GM23338 (cell line): ENCODE measurements around the gene GCAT. TPM values are rescaled to one million over a fixed set of nuclear protein-coding genes. Genes with fewer than 3 reads are reported as not detected.

ENCODE experiments used
- ATAC-seq: fragments of 200-7000 bp; cut with Tn5 transposase; 3 replicates; pipeline ENCODE4 v1.9.1; 2020
- DNase-seq: peaks from one replicate; pipeline ENCODE4 v3.0.0-alpha.2; 2015; ENCODE audit warnings: low spot score
- H2AFZ ChIP-seq: fragments of 200-600 bp; sonication (generic); 2 replicates; pipeline ENCODE4 v1.8.0; 2016; ENCODE audit warnings: antibody characterized with exemption, mild to moderate bottlenecking, moderate library complexity
- H3F3A ChIP-seq: fragments of 200-600 bp; sonication (generic); replicated peaks from 2 replicates; pipeline ENCODE4 v1.8.0; 2017; ENCODE audit warnings: antibody characterized with exemption, mixed run types, low read depth
- H3K27ac ChIP-seq: fragments of 200-600 bp; sonication (generic); 2 replicates; pipeline ENCODE4 v1.6.1; 2016; ENCODE audit warnings: low read depth
- H3K27me3 ChIP-seq: fragments of 200-600 bp; sonication (generic); 2 replicates; pipeline ENCODE4 v1.8.0; 2016; ENCODE audit warnings: mild to moderate bottlenecking, mixed run types, moderate library complexity; ENCODE audit not compliant: insufficient read depth
- H3K36me3 ChIP-seq: fragments of 200-600 bp; sonication (generic); 2 replicates; pipeline ENCODE4 v1.8.0; 2016; ENCODE audit warnings: mild to moderate bottlenecking; ENCODE audit not compliant: insufficient read depth
- H3K4me1 ChIP-seq: fragments of 200-600 bp; sonication (generic); 2 replicates; pipeline ENCODE4 v1.8.0; 2016; ENCODE audit warnings: mild to moderate bottlenecking, moderate library complexity; ENCODE audit not compliant: insufficient read depth
- H3K4me2 ChIP-seq: fragments of 200-600 bp; sonication (generic); 2 replicates; pipeline ENCODE4 v1.7.1; 2017; ENCODE audit warnings: mixed run types
- H3K4me3 ChIP-seq: fragments of 200-600 bp; sonication (generic); 2 replicates; pipeline ENCODE4 v1.6.1; 2016; ENCODE audit warnings: mixed run types
- H3K79me2 ChIP-seq: fragments of 200-600 bp; sonication (generic); replicated peaks from 2 replicates; pipeline ENCODE4 v1.8.0; 2017; ENCODE audit warnings: mild to moderate bottlenecking; ENCODE audit not compliant: insufficient read depth
- H3K9me2 ChIP-seq: fragments of 200-600 bp; sonication (generic); 2 replicates; pipeline ENCODE4 v1.8.0; 2017; ENCODE audit not compliant: insufficient read depth
- H4K20me1 ChIP-seq: fragments of 200-600 bp; sonication (generic); replicated peaks from 2 replicates; pipeline ENCODE4 v1.8.0; 2017; ENCODE audit warnings: mild to moderate bottlenecking; ENCODE audit not compliant: insufficient read depth
- H3K27ac Mint-ChIP-seq: 2 replicates; pipeline ENCODE4 v1.8.0; 2020; ENCODE audit warnings: inconsistent platforms, mild to moderate bottlenecking, moderate library complexity, mixed read lengths
- H3K27me3 Mint-ChIP-seq: 3 replicates; pipeline ENCODE4 v1.8.0; 2022; ENCODE audit warnings: low read depth, mild to moderate bottlenecking, moderate library complexity, mixed read lengths, inconsistent platforms; ENCODE audit not compliant: insufficient read depth, poor library complexity
- H3K36me3 Mint-ChIP-seq: 3 replicates; pipeline ENCODE4 v1.8.0; 2021; ENCODE audit warnings: low read depth, mild to moderate bottlenecking, inconsistent platforms, moderate library complexity, mixed read lengths
- H3K4me1 Mint-ChIP-seq: 3 replicates; pipeline ENCODE4 v1.8.0; 2020; ENCODE audit warnings: mild to moderate bottlenecking, inconsistent platforms, mixed read lengths
- H3K4me3 Mint-ChIP-seq: 3 replicates; pipeline ENCODE4 v1.8.0; 2021; ENCODE audit warnings: moderate library complexity, mild to moderate bottlenecking, inconsistent platforms, mixed read lengths
- H3K9me3 Mint-ChIP-seq: 3 replicates; pipeline ENCODE4 v1.8.0; 2020; ENCODE audit warnings: moderate library complexity, mild to moderate bottlenecking, inconsistent platforms, mixed read lengths
- CREB1 ChIP-seq: fragments of 250-450 bp; sonication (Bioruptor Pico); IDR thresholded peaks from 2 replicates; pipeline ENCODE4 v1.5.0; 2020; ENCODE audit warnings: low read depth, mild to moderate bottlenecking, moderate library complexity
- EZH2phosphoT487 ChIP-seq: fragments of 200-600 bp; sonication (generic); IDR thresholded peaks from one replicate; pipeline ENCODE4 v1.8.1; 2018; ENCODE audit warnings: antibody characterized with exemption; ENCODE audit not compliant: unreplicated experiment
- REST ChIP-seq: IDR thresholded peaks from one replicate; pipeline ENCODE4 v1.6.1; 2018; ENCODE audit warnings: antibody characterized with exemption; ENCODE audit not compliant: unreplicated experiment
- ZNF462 ChIP-seq: fragments of 250-450 bp; sonication (Bioruptor Pico); IDR thresholded peaks from 2 replicates; pipeline ENCODE4 v1.5.0; 2020; ENCODE audit warnings: mild to moderate bottlenecking, moderate library complexity
- polyA plus RNA-seq: library from polyadenylated mRNA; unstranded; fragments of >200 nt; fragmentation: Nextera tagmentation; extraction: Ambion mirVana; gene quantifications from 2 replicates; pipeline ENCODE4 v1.2.1, GENCODE V29; 2016
- total RNA-seq: library from RNA; depleted of rRNA; stranded (reverse); fragments of >200 nt; shearing (Covaris generic); gene quantifications from 2 replicates; pipeline ENCODE4 v1.2.3, GENCODE V29; 2014

Gene GCAT
- total and polyA plus RNA-seq, 2 experiments from 2014 or later: 36.8 to 61.3 TPM

DNA sequence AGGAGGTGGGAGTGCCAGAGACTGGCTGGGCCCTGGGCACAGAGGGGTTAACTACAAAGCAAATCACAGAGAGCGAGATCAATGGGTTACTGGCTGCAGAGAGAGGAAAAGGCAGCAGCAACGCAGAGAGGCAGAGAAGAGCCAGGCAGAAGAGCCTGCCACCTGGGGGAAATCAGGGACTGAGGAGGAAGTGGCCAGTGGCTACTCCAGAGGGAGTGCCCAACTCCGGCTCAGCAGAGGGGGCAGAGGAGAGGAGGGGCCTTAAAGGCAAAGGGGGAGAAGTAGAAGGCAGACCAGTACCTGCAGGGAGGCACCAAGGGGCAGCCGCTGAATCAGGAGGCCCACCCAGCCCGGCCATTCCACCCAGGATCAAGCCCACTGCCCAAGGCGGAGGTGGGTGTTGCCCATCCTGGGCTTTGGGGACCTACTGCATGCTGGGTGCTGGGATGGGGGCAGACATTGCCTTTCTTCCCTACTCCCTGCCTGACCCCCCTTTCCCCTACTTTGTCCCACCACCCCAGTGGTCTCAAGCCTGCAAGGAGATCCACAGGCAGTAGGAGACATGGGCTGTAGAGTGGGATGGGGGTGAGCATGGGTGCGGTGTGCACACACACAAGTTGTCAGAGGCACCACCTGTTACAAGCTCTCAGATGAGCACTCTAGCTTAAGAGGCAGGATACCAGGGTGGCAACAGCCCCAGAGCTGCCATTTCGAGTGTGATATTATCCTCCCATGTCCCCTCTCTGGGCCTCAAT is 14.5 kb downstream of the GCAT start (continued):
- no peak for TF ChIP-seq ZNF462 (CRISPR knock-in tag)

- peak; percentile 2; the same call in 1 of the 3 replicates for ATAC-seq
- peaks cover 68% of the 10 kb centered on the region for H3K27me3 ChIP-seq
- H2AFZ ChIP-seq: peak within 1 kb of the TSS; percentile 28; the same call in 1 of the 2 replicates
- TF ChIP-seq CREB1 (CRISPR knock-in tag): no peak
- no peak for TF ChIP-seq EZH2phosphoT487
- TF ChIP-seq REST: no peak
Measured at GRCh38 chr22:37823134-37823985, 15.6 kb downstream of the GCAT start, which contains the start of gene GALR3. GALR3 (plus strand) TSS chr22:37823382; CDS start chr22:37823407, 25 bp downstream.

More at GRCh38 chr22:37823134-37823985, 15.6 kb downstream of the GCAT start, which contains the start of gene GALR3:
- Mint-ChIP-seq H3K27ac (peak within 1 kb of the TSS; percentile 55; the same call in 1 of the 2 replicates), H3K27me3 (peaks cover 58% of the 10 kb centered on the region), H3K4me3 (peak within 1 kb of the TSS; percentile 66), H3K4me1 (peaks cover 39% of the 10 kb centered on the region), H3K36me3 (no peaks in the 10 kb centered on the region; the same call in 2 of the 3 replicates), H3K9me3 (no peaks in the 10 kb centered on the region; the same call in 2 of the 3 replicates)
- no peaks in the 10 kb centered on the region for H3K9me2 ChIP-seq
- no peaks in the 10 kb centered on the region for H3K36me3 ChIP-seq
- H3K4me3 ChIP-seq: peak within 1 kb of the TSS; percentile 47
- no peaks in the 10 kb centered on the region for H4K20me1 ChIP-seq
- DNase-seq: no peak
- H3F3A ChIP-seq: peaks cover 20% of the 10 kb centered on the region
- H3K4me1 ChIP-seq: peaks cover 33% of the 10 kb centered on the region
- H3K4me2 ChIP-seq: peak within 1 kb of the TSS; percentile 75; the same call in 1 of the 2 replicates
- no peaks in the 10 kb centered on the region for H3K79me2 ChIP-seq
- H3K27ac ChIP-seq: no peak within 1 kb of the TSS
